ENCODE data around the gene PARS2.

The PARS2 gene

DNA sequence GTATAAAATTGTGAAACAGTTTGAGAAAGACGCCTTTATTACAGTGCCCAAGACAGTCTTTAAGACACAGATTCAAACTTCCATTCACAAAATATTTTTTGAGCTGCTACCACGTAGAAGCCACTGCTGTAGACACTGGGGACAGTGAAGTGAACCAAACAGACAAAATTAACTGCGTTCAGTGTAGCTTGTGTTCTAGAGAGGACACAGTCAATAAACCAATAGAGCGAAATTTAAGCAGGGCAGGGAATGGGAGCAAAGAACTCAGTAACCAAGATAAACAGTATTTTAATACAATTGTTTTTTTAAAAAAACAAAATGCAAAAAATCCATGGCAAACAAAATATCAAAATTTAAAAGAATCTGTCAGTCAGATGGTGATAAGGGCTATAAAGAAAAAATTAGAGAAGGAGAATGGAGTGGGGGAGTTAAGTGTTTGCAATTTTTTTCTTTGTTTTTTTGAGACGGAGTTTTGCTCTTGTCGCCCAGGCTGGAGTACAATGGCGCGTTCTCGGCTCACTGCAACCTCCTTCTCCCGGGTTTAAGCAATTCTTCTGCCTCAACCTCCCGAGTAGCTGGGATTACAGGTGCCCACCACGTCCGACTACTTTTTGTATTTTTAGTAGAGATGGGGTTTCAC, 719 bp upstream of the PARS2 start:
- no peak for DNase-seq (ENCODE audit: extremely low spot score)
- TF ChIP-seq CTBP1 (IDR thresholded peaks at IDR 0.05; ENCODE audit: borderline replicate concordance) (no peak), LEF1 (IDR thresholded peaks at IDR 0.05; ENCODE audit: borderline replicate concordance) (no peak), BHLHE40 (IDR thresholded peaks at IDR 0.05; ENCODE audit: borderline replicate concordance) (no peak), NFRKB (IDR thresholded peaks at IDR 0.05) (no peak), FOXK2 (IDR thresholded peaks at IDR 0.05) (no peak), HDGF (IDR thresholded peaks at IDR 0.05; ENCODE audit: borderline replicate concordance) (no peak), SP1 (IDR thresholded peaks at IDR 0.05) (no peak), L3MBTL2 (conservative IDR thresholded peaks at IDR 0.05) (no peak), SUZ12 (IDR thresholded peaks at IDR 0.05) (no peak)
- TF ChIP-seq, protein P1, sequence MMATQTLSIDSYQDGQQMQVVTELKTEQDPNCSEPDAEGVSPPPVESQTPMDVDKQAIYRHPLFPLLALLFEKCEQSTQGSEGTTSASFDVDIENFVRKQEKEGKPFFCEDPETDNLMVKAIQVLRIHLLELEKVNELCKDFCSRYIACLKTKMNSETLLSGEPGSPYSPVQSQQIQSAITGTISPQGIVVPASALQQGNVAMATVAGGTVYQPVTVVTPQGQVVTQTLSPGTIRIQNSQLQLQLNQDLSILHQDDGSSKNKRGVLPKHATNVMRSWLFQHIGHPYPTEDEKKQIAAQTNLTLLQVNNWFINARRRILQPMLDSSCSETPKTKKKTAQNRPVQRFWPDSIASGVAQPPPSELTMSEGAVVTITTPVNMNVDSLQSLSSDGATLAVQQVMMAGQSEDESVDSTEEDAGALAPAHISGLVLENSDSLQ (IDR thresholded peaks at IDR 0.05): no peak
- ChIA-PET POLR2A (interaction anchor here (1.1 kb wide), 1 partner anchor 30 kb away, joined by 3 read pairs; no protein-coding TSS in a partner anchor), CTCF (no interaction called here)

DNA sequence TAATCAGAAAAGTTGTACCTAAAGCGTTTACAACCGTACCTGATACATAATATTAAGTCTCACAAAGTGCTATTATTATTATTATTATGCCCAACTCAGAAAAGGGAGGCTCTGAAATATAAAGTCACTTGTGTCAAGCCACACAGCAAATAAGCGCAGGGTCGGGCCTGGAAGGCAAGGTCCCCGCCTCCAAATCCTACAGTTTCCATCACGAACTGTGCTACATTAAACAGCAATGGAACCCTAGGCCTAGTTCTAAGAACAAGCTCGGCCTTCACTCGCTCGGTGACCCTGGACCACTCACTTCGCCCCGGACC, 549 bp downstream of the PARS2 start:
- TF ChIP-seq SUZ12 (IDR thresholded peaks at IDR 0.05) (no peak), FOXK2 (IDR thresholded peaks at IDR 0.05) (no peak), FOXA1 (IDR thresholded peaks at IDR 0.05) (no peak), L3MBTL2 (conservative IDR thresholded peaks at IDR 0.05) (no peak), ELF4 (IDR thresholded peaks at IDR 0.05) (no peak), LEF1 (IDR thresholded peaks at IDR 0.05; ENCODE audit: borderline replicate concordance) (no peak), TARDBP (IDR thresholded peaks at IDR 0.05) (no peak), HDGF (IDR thresholded peaks at IDR 0.05; ENCODE audit: borderline replicate concordance) (no peak), NFRKB (IDR thresholded peaks at IDR 0.05) (no peak), ZNF384 (IDR thresholded peaks at IDR 0.05) (no peak), ARNT (IDR thresholded peaks at IDR 0.05) (no peak), SP1 (IDR thresholded peaks at IDR 0.05) (no peak)
- TF ChIP-seq, protein P1 (IDR thresholded peaks at IDR 0.05): no peak
- no peak for DNase-seq (ENCODE audit: extremely low spot score)
- ChIA-PET CTCF (no interaction called here), POLR2A (interaction anchor here (1.1 to 1.2 kb wide), 2 partner anchors 32 to 47 kb away, joined by 3 read pairs; no protein-coding TSS in a partner anchor)

DNA sequence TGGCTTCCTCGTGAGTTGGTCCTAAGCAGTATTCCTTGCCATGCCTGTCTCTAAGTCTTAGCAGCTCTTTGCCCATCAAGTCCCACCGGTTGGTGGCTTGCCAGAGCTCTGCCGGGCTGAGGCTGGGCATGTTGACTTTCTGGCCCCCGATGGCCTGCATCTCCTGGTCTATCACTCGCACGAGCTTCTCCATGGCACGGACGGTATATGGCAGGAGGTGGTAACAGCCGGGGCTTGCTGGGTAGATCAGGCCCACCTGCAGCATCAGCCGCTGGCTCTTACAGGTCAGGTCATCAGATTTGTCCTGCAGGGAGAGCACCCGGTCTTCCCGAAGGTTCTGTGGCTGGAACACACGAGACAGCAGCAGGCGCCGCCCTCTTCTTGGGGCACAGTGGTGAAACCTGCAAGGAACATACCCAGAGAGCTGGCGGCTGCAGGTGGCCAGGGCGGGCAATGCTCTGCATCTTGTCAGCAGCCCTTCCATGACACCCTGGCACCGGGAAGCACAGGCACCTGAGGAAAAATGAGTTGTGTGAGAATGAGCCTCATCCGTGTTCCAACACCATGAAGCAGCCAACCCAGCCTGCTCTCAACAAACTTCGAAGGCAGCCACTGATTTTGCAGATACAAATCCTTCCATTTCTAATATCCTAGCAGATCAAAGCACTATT, 5.5 kb downstream of the PARS2 start:
- no peak for TF ChIP-seq LEF1 (IDR thresholded peaks at IDR 0.05; ENCODE audit: borderline replicate concordance)
- no peak for TF ChIP-seq HDGF (IDR thresholded peaks at IDR 0.05; ENCODE audit: borderline replicate concordance)
- TF ChIP-seq ELF4 (IDR thresholded peaks at IDR 0.05): no peak
- TF ChIP-seq, protein P1 (IDR thresholded peaks at IDR 0.05): no peak
- TF ChIP-seq FOXK2 (IDR thresholded peaks at IDR 0.05): no peak
- no peak for TF ChIP-seq ARNT (IDR thresholded peaks at IDR 0.05)
- TF ChIP-seq ZNF384 (IDR thresholded peaks at IDR 0.05): no peak
- no peak for TF ChIP-seq FOXA1 (IDR thresholded peaks at IDR 0.05)
- no peak for TF ChIP-seq CTBP1 (IDR thresholded peaks at IDR 0.05; ENCODE audit: borderline replicate concordance)
- no peak for TF ChIP-seq SUZ12 (IDR thresholded peaks at IDR 0.05)
- TF ChIP-seq BHLHE40 (IDR thresholded peaks at IDR 0.05; ENCODE audit: borderline replicate concordance): no peak
- no peak for TF ChIP-seq SP1 (IDR thresholded peaks at IDR 0.05)
- CTCF ChIA-PET: no interaction called here

DNA sequence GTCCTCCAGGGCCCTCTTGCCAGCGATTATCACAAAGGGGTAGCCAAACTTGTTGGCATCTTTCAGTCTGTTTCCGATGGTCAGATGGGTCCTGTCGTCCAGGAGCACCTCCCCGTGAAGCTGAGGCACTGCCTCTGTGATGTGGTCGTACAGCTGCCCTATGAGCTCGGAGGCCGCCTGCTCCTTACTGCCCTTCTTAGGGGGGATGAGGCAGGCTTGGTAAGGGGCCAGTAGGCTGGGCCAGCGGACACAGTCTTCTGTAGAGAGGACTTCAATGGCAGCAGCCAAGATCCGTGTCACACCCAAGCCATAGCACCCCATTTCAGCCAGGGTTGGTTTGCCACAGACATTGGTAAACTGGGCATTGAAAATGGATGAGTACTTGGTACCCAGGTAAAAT, 6.5 kb downstream of the PARS2 start:
- POLR2A ChIA-PET: interaction anchor here (0.6 kb wide), 1 partner anchor 1957 kb away, joined by 3 read pairs; no protein-coding TSS in a partner anchor
- no peak for TF ChIP-seq ELF4 (IDR thresholded peaks at IDR 0.05)
- no peak for TF ChIP-seq CTBP1 (IDR thresholded peaks at IDR 0.05; ENCODE audit: borderline replicate concordance)
- TF ChIP-seq, protein P1 (IDR thresholded peaks at IDR 0.05): no peak
- CTCF ChIA-PET: no interaction called here
- no peak for DNase-seq (ENCODE audit: extremely low spot score)

More for the DNA sequence above, 5.5 kb downstream of the PARS2 start:
- POLR2A ChIA-PET: interaction anchor here (1.2 kb wide), 1 partner anchor 8 kb away, joined by 3 read pairs; no protein-coding TSS in a partner anchor
- DNase-seq (ENCODE audit: extremely low spot score): no peak

DNA sequence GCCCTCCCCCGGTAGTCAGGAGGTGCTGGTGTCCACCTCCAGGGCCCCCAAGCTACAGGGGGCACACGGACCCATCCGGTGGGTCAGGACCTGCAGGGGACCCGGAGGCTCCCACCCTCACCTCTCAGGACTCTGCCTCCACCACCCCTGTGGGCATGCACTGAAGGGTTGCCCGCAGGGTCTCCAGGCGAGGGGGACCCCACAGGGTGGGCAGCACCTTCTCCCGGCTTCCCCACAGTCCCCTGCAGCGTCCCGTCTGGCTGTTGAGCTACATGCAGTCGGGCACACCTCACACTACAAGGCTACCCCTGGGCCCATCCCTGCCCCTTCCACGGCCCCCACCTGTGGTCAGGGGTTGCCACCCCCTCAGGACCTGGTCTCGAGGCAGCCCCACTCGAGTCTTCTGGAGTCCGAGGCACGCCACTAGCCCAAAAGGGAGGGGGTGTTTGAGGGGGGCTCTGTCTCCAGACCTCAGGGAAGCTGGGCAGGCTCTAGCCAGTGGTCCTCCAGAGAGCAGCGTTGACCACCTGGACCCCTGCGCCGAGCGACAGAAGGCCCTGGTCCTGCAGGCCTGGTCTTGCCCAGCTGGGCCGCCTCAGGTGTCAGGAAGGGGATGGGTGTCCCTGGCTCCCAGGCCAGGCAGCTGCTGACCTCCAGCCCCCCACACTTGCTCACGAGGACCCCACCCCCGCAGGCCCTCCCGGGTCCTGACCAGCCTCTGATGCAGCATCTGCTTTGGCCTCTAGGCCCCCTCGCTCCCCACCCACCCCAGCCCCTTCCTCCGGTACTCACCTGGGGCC, 9.6 kb downstream of the PARS2 start:
- ChIA-PET CTCF (no interaction called here), POLR2A (no interaction called here)
- DNase-seq (ENCODE audit: extremely low spot score): no peak
- TF ChIP-seq, protein P1 (IDR thresholded peaks at IDR 0.05): no peak
- TF ChIP-seq ELF4 (IDR thresholded peaks at IDR 0.05) (no peak), FOXM1 (IDR thresholded peaks at IDR 0.05; ENCODE audit: borderline replicate concordance) (no peak), SUZ12 (IDR thresholded peaks at IDR 0.05) (no peak), FOXK2 (IDR thresholded peaks at IDR 0.05) (no peak), ARNT (IDR thresholded peaks at IDR 0.05) (no peak), HDGF (IDR thresholded peaks at IDR 0.05; ENCODE audit: borderline replicate concordance) (no peak), FOXA1 (IDR thresholded peaks at IDR 0.05) (no peak), CTBP1 (IDR thresholded peaks at IDR 0.05; ENCODE audit: borderline replicate concordance) (no peak)

Data from HEK293T (cell line).